GM10266 (cell line): ENCODE data around the gene UBL4B.

Experiments used
- DNase-seq: peaks from one replicate; pipeline ENCODE4 v3.0.0; 2012; ENCODE audit errors: extremely low spot score
- CTCF ChIP-seq: IDR thresholded peaks from 2 replicates; pipeline ENCODE4 v1.5.1; 2012; ENCODE audit warnings: mild to moderate bottlenecking, low read depth; ENCODE audit not compliant: control insufficient read depth, insufficient read depth; ENCODE audit errors: missing control alignments

The UBL4B gene

DNA sequence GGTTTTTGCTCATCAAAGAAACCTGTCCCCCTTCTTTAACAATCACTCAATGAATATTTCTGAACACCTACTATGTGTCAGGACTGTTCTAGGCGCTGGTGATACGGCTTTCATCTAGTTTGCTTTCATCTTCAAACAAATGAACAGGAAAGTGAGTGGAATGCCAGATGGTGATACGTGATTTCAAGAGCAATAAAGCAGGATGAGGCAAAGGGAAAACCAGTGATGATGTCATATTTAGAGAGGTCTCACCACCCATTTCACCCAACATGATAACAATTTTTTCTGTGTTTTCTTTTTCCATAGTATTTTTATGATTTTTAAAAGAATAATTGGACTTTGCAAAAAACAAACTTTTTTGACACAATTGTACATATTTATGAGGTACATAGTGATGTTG, 26.7 kb downstream of the UBL4B start:
- TF ChIP-seq CTCF = no peak
- no peak for DNase-seq

DNA sequence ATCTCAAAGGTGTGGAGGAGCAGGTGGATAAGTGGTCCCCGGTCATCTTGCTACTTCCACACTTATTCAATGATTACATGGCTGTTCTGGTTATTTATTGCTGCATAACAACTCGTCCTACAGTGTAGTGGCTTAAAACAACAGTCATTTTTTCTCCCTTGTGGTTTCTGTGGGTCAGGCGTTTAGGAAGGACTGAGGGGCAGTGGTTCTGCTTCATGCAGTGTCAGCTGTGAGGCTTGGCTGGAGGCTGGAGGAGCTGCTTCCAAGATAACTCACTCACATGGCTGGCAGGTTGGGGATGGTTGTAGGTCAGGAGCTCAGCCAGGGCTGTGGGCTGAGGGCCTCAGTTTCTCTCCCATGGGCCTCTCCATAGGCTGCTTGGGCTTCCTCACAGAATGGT, 32.1 kb downstream of the UBL4B start:
- DNase-seq = no peak
- TF ChIP-seq CTCF = no peak

- no peak for TF ChIP-seq CTCF
- no peak for DNase-seq
Observed at GRCh38 chr1:110148961-110149360, 36.7 kb downstream of the UBL4B start.

GRCh38 chr1:110150330-110151174, 38.3 kb downstream of the UBL4B start, which contains the start of gene SLC6A17:
TSS of gene SLC6A17 (plus strand) at chr1:110150494. CDS start at chr1:110166930, 16,436 bp downstream.
- no peak for DNase-seq
- no peak for TF ChIP-seq CTCF

DNA sequence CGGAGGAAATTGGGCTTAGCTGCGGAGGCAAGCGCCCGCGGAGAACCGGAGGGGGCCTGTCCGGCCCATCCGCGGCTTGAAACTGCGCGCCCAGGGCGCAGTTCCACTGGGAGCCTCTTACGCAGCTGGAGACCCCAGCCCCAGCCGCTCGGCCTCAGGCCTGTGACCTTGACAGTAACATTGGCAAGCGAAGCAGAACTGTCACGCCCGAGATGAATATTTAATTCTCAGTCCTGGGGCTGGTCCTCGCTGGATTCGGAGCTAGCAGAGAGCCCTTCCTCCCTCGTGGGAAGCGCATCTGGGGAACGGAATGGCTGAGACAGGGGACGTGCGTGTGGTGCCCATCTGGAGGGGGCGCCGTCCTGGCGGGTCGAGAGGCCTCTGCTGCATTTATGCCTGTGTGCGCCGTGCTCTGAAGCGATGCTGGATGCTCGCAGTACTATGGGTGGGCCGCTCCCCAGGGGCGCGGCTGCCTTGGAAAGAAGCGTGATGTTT, 39.0 kb downstream of the UBL4B start:
- TF ChIP-seq CTCF = no peak
- no peak for DNase-seq

- TF ChIP-seq CTCF = no peak
- DNase-seq = no peak
Observed at GRCh38 chr1:110152133-110152785, 40.0 kb downstream of the UBL4B start.
